ENCODE measurements around the gene PCDH9. TPM values are rescaled to one million over a fixed set of nuclear protein-coding genes. Genes with fewer than 3 reads are reported as not detected.

PCDH9 gene
- total RNA-seq, 4 donors from 2014 or later: 0.37 to 2.4 (median 1.5) TPM

DNA sequence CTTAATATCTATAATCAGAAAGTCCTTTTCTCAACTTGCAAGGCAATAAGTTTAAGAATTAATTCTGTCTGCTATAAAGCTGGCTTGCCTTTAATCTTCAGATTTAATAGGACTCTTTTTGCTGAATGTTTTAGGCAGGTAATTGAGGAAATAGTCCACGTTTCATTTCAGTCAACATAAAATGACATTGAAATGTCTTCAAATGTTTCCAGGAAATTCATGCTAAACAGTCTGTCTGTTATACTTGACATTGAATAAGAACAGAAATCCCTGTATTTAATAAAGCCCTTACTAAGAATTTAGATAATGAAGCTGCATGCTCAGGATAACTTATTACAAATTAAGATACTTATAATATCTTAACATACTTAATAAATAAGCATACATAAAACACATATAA, 84.2 kb downstream of the PCDH9 start:
- H3K27me3 ChIP-seq: no peaks in the 10 kb centered on the region
- H3K4me1 ChIP-seq: peaks cover 0 to 20% (median 4%) of the 10 kb centered on the region in 4 donors
- TF ChIP-seq POLR2A (IDR thresholded peaks at IDR 0.05) (no peak), POLR2AphosphoS5 (IDR thresholded peaks at IDR 0.05) (no peak), EP300 (IDR thresholded peaks at IDR 0.05; ENCODE audit: low read depth) (no peak)
- TF ChIP-seq, protein P1, sequence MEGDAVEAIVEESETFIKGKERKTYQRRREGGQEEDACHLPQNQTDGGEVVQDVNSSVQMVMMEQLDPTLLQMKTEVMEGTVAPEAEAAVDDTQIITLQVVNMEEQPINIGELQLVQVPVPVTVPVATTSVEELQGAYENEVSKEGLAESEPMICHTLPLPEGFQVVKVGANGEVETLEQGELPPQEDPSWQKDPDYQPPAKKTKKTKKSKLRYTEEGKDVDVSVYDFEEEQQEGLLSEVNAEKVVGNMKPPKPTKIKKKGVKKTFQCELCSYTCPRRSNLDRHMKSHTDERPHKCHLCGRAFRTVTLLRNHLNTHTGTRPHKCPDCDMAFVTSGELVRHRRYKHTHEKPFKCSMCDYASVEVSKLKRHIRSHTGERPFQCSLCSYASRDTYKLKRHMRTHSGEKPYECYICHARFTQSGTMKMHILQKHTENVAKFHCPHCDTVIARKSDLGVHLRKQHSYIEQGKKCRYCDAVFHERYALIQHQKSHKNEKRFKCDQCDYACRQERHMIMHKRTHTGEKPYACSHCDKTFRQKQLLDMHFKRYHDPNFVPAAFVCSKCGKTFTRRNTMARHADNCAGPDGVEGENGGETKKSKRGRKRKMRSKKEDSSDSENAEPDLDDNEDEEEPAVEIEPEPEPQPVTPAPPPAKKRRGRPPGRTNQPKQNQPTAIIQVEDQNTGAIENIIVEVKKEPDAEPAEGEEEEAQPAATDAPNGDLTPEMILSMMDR (IDR thresholded peaks at IDR 0.05): no peak
- intact Hi-C loops (cut with DNase I; ENCODE audit: low total_unique reads): no loop called here
- no peak overlapping the region for H3K27ac ChIP-seq
- no peak for DNase-seq
- H3K36me3 ChIP-seq: no peaks in the 10 kb centered on the region
- H3K9me3 ChIP-seq: no peaks in the 10 kb centered on the region
- in situ Hi-C loops (cut with MboI; ENCODE audit: low pct_ligation_motif_present in 1 of 4, low pct_unique_long_range_greater_than_20kb in 1 of 4, low sequenced_read_pairs in 3 of 4): no loop called here
- no peak overlapping the region for H3K4me3 ChIP-seq
- WGBS, 2 donors (ENCODE audit: low coverage in 1 of 2): 17 to 71% methylated on average over 1 of the region's 1 CpG

GRCh38 chr13:67143544-67144115, 86.5 kb downstream of the PCDH9 start:
- WGBS, 2 donors (ENCODE audit: low coverage in 1 of 2): 65 to 79% methylated on average over 4 of the region's 4 CpGs
- no peaks in the 10 kb centered on the region for H3K36me3 ChIP-seq

DNA sequence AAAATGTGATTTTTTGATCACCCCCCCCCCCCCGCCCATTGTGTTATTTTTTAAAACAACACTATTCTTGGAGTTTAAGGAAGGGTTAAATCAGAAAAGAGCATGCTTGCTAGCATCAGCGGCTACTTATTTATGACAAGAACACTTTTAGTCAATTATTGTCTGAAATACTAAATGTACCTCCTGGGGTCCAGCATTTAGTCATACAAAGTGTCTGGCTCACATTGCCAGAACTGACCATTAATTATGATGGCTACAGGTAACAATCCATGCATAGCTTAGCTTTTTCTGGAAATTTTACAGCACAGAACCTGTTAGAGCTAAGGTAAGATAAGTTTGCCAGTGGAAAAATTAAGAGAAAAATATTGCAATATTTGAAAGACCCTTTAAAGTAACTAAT, 90.1 kb downstream of the PCDH9 start:
- in situ Hi-C loops (cut with MboI; ENCODE audit: low pct_ligation_motif_present in 1 of 4, low pct_unique_long_range_greater_than_20kb in 1 of 4, low sequenced_read_pairs in 3 of 4): no loop called here
- intact Hi-C loops (cut with DNase I; ENCODE audit: low total_unique reads): no loop called here
- WGBS, 2 donors (ENCODE audit: low coverage in 1 of 2): 67 to 88% methylated on average over 1 to 2 of the region's 2 CpGs

More at GRCh38 chr13:67143544-67144115, 86.5 kb downstream of the PCDH9 start:
- TF ChIP-seq POLR2AphosphoS5 (IDR thresholded peaks at IDR 0.05) (no peak), EP300 (IDR thresholded peaks at IDR 0.05; ENCODE audit: low read depth) (no peak), POLR2A (IDR thresholded peaks at IDR 0.05) (no peak)
- TF ChIP-seq, protein P1 (IDR thresholded peaks at IDR 0.05): no peak
- in situ Hi-C loops (cut with MboI; ENCODE audit: low pct_ligation_motif_present in 1 of 4, low pct_unique_long_range_greater_than_20kb in 1 of 4, low sequenced_read_pairs in 3 of 4): no loop called here
- DNase-seq: no peak
- Histone ChIP-seq H3K4me1 (peaks cover 0 to 20% (median 4%) of the 10 kb centered on the region in 4 donors), H3K9me3 (no peaks in the 10 kb centered on the region), H3K27ac (no peak overlapping the region), H3K4me3 (no peak overlapping the region), H3K27me3 (no peaks in the 10 kb centered on the region)
- intact Hi-C loops (cut with DNase I; ENCODE audit: low total_unique reads): no loop called here

DNA sequence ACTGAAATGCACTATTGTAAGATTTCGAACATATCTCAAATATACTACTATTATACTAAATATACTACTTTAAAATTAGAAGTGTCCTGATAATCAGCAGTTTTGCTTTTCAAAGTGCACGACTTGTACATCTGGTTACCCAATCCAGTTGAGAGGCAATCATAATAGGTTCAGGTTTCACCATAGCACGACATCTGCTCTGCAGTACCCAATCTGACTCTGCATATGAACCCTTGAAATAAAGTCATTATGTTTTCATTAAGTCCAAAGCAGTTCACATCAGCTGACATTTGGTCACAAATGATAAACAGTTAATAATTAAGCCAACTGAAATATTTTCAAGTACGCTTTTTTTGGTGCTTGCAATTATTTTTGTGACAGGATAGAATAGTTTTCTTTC, 90.6 kb downstream of the PCDH9 start:
- H3K9me3 ChIP-seq: no peaks in the 10 kb centered on the region
- no peak for DNase-seq
- no peaks in the 10 kb centered on the region for H3K36me3 ChIP-seq
- no peaks in the 10 kb centered on the region for H3K4me1 ChIP-seq
- H3K27ac ChIP-seq: no peak overlapping the region
- no peaks in the 10 kb centered on the region for H3K27me3 ChIP-seq
- in situ Hi-C loops (cut with MboI; ENCODE audit: low pct_ligation_motif_present in 1 of 4, low pct_unique_long_range_greater_than_20kb in 1 of 4, low sequenced_read_pairs in 3 of 4): no loop called here
- TF ChIP-seq POLR2A (IDR thresholded peaks at IDR 0.05) (no peak), EP300 (IDR thresholded peaks at IDR 0.05; ENCODE audit: low read depth) (no peak), POLR2AphosphoS5 (IDR thresholded peaks at IDR 0.05) (no peak)
- TF ChIP-seq, protein P1 (IDR thresholded peaks at IDR 0.05): no peak
- 79 to 83% methylated on average over 4 of the region's 4 CpGs for WGBS, 2 donors (ENCODE audit: low coverage in 1 of 2)
- H3K4me3 ChIP-seq: no peak overlapping the region
- intact Hi-C loops (cut with DNase I; ENCODE audit: low total_unique reads): no loop called here

More for the DNA sequence above, 90.1 kb downstream of the PCDH9 start:
- no peak overlapping the region for H3K4me3 ChIP-seq
- DNase-seq: no peak
- H3K9me3 ChIP-seq: no peaks in the 10 kb centered on the region
- H3K27me3 ChIP-seq: no peaks in the 10 kb centered on the region
- TF ChIP-seq, protein P1 (IDR thresholded peaks at IDR 0.05): no peak
- TF ChIP-seq POLR2AphosphoS5 (IDR thresholded peaks at IDR 0.05) (no peak), EP300 (IDR thresholded peaks at IDR 0.05; ENCODE audit: low read depth) (no peak), POLR2A (IDR thresholded peaks at IDR 0.05) (no peak)
- no peaks in the 10 kb centered on the region for H3K36me3 ChIP-seq
- no peak overlapping the region for H3K27ac ChIP-seq
- no peaks in the 10 kb centered on the region for H3K4me1 ChIP-seq
